ENCODE results near the gene FGF14. TPM values are rescaled to one million over a fixed set of nuclear protein-coding genes. Genes with fewer than 3 reads are reported as not detected.

The FGF14 gene
- total and polyA plus RNA-seq, 2 donors (not counting 1 experiment from before 2014, with no cell fraction given): under 0.01 TPM; not detected in 1

DNA sequence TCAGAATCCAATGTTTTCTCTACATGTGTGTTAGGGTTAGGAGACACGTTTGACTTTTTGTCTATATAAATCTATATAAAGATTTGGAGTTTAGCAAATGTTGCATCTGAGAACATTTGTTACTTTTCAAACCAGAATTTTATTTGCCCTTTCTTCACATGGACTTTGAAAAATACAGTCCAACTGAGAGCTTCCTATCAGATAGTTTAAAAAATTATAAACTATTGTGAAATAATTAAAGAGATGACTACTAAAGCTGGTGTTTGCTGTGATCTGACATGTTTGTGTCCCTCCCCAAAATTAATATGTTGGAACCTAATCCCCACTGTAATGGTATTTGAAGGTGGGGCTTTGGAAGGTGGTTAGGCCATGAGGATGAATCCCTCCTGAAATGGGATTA is 652.3 kb downstream of the FGF14 start:
- Histone ChIP-seq H3K9me3 (ENCODE audit: control extremely low read depth in 1 of 3, control insufficient read depth in 2 of 3, insufficient read depth in 1 of 3, low read length in 2 of 3) (no peaks in the 10 kb centered on the region), H3K4me1 (ENCODE audit: control insufficient read depth in 2 of 2, insufficient read depth in 2 of 2, low read length in 2 of 2) (no peaks in the 10 kb centered on the region), H2AFZ (ENCODE audit: insufficient read depth, low read depth, low read length, poor library complexity, severe bottlenecking) (no peak overlapping the region), H3K27me3 (replicated peaks in 1 of 4; ENCODE audit: control extremely low read depth in 1 of 4, control insufficient read depth in 3 of 4, insufficient read depth in 4 of 4, low read length in 3 of 4) (no peaks in the 10 kb centered on the region), H3K9ac (ENCODE audit: low read length) (no peak overlapping the region), H3K4me3 (ENCODE audit: control extremely low read depth in 1 of 5, extremely low read depth in 1 of 5, insufficient read depth in 1 of 5, low read depth in 2 of 5, low read length in 4 of 5) (no peak overlapping the region), H3K36me3 (replicated peaks in 1 of 2; ENCODE audit: control extremely low read depth in 1 of 2, control insufficient read depth in 1 of 2, extremely low read depth in 1 of 2, insufficient read depth in 2 of 2, low read length in 1 of 2) (no peaks in the 10 kb centered on the region), H3K4me2 (replicated peaks; ENCODE audit: low read depth, low read length, poor library complexity, severe bottlenecking) (no peak overlapping the region), H4K20me1 (ENCODE audit: control insufficient read depth, insufficient read depth, low read length, poor library complexity, severe bottlenecking) (no peaks in the 10 kb centered on the region), H3K27ac (ENCODE audit: low read length in 2 of 2) (no peak overlapping the region), H3K79me2 (ENCODE audit: control insufficient read depth, insufficient read depth, low read length) (no peaks in the 10 kb centered on the region)
- intact Hi-C loops (cut with micrococcal nuclease): no loop called here
- Mint-ChIP-seq H3K4me3 (no peak overlapping the region), H3K27me3 (peaks cover 3% of the 10 kb centered on the region), H3K4me1 (no peaks in the 10 kb centered on the region), H3K9me3 (ENCODE audit: insufficient read depth) (no peaks in the 10 kb centered on the region), H3K27ac (no peak overlapping the region)
- TF ChIP-seq EZH2 (IDR thresholded peaks at IDR 0.05; ENCODE audit: borderline replicate concordance, insufficient read depth, low read depth, low read length, poor library complexity, severe bottlenecking): no peak
- TF ChIP-seq CTCF (IDR thresholded peaks at IDR 0.05): no peak
- no CpG with 5 or more reads among the region's 1 CpG for whole genome bisulfite sequencing (ENCODE audit: insufficient coverage)
- DNase-seq (no peak), ATAC-seq (ENCODE audit: low read depth) (no peak)
- CTCF ChIA-PET: no interaction called here
- POLR2A ChIA-PET: no interaction called here

GRCh38 chr13:101747039-101747438 is 654.8 kb downstream of the FGF14 start:
- ATAC-seq (ENCODE audit: low read depth) (no peak), DNase-seq (no peak)
- Histone ChIP-seq H3K4me3 (ENCODE audit: control extremely low read depth in 1 of 5, extremely low read depth in 1 of 5, insufficient read depth in 1 of 5, low read depth in 2 of 5, low read length in 4 of 5) (no peak overlapping the region), H3K36me3 (replicated peaks in 1 of 2; ENCODE audit: control extremely low read depth in 1 of 2, control insufficient read depth in 1 of 2, extremely low read depth in 1 of 2, insufficient read depth in 2 of 2, low read length in 1 of 2) (no peaks in the 10 kb centered on the region), H3K79me2 (ENCODE audit: control insufficient read depth, insufficient read depth, low read length) (no peaks in the 10 kb centered on the region), H3K4me1 (ENCODE audit: control insufficient read depth in 2 of 2, insufficient read depth in 2 of 2, low read length in 2 of 2) (no peaks in the 10 kb centered on the region), H2AFZ (ENCODE audit: insufficient read depth, low read depth, low read length, poor library complexity, severe bottlenecking) (no peak overlapping the region), H3K4me2 (replicated peaks; ENCODE audit: low read depth, low read length, poor library complexity, severe bottlenecking) (no peak overlapping the region), H4K20me1 (ENCODE audit: control insufficient read depth, insufficient read depth, low read length, poor library complexity, severe bottlenecking) (no peaks in the 10 kb centered on the region), H3K9me3 (ENCODE audit: control extremely low read depth in 1 of 3, control insufficient read depth in 2 of 3, insufficient read depth in 1 of 3, low read length in 2 of 3) (no peaks in the 10 kb centered on the region), H3K27me3 (replicated peaks in 1 of 4; ENCODE audit: control extremely low read depth in 1 of 4, control insufficient read depth in 3 of 4, insufficient read depth in 4 of 4, low read length in 3 of 4) (no peaks in the 10 kb centered on the region), H3K9ac (ENCODE audit: low read length) (no peak overlapping the region), H3K27ac (ENCODE audit: low read length in 2 of 2) (no peak overlapping the region)
- Mint-ChIP-seq H3K4me3 (no peak overlapping the region), H3K27me3 (peaks cover 3% of the 10 kb centered on the region), H3K27ac (no peak overlapping the region), H3K9me3 (ENCODE audit: insufficient read depth) (no peaks in the 10 kb centered on the region), H3K4me1 (no peaks in the 10 kb centered on the region)
- ChIA-PET POLR2A (no interaction called here), CTCF (no interaction called here)
- WGBS (ENCODE audit: insufficient coverage): no CpG with 5 or more reads among the region's 1 CpG
- no peak for TF ChIP-seq CTCF (IDR thresholded peaks at IDR 0.05)
- TF ChIP-seq EZH2 (IDR thresholded peaks at IDR 0.05; ENCODE audit: borderline replicate concordance, insufficient read depth, low read depth, low read length, poor library complexity, severe bottlenecking): no peak
- intact Hi-C loops (cut with micrococcal nuclease): no loop called here

All from B cell (primary cell).